ENCODE data around the gene SLC38A7.

DNA sequence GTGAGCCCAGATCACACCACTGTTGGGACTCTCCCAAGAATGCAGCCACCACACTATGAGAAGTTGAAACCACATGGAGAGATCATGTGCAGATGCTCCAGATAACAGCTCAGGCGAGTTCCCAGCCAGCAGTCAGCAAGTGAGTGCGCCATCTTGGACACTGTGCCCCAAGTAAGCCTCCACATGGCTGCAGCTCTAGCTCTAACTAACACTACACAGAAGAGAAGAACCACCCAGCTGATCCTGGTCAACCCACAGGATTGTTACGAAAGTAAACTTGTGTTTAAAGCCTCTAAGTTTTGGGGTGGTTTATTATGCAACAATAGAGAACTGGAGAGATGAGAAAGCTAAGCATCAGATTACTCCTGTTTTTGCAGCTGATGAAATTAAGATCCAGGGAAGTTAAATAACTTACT is 25.8 kb downstream of the SLC38A7 start:
- TF ChIP-seq, protein P1, sequence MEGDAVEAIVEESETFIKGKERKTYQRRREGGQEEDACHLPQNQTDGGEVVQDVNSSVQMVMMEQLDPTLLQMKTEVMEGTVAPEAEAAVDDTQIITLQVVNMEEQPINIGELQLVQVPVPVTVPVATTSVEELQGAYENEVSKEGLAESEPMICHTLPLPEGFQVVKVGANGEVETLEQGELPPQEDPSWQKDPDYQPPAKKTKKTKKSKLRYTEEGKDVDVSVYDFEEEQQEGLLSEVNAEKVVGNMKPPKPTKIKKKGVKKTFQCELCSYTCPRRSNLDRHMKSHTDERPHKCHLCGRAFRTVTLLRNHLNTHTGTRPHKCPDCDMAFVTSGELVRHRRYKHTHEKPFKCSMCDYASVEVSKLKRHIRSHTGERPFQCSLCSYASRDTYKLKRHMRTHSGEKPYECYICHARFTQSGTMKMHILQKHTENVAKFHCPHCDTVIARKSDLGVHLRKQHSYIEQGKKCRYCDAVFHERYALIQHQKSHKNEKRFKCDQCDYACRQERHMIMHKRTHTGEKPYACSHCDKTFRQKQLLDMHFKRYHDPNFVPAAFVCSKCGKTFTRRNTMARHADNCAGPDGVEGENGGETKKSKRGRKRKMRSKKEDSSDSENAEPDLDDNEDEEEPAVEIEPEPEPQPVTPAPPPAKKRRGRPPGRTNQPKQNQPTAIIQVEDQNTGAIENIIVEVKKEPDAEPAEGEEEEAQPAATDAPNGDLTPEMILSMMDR (IDR thresholded peaks at IDR 0.05; ENCODE audit: insufficient read depth, low read depth, low read length) = no peak
- no peak for TF ChIP-seq EZH2 (IDR thresholded peaks at IDR 0.05; ENCODE audit: insufficient read depth, low read length)

Data from astrocyte (in vitro differentiated cells and primary cell).